Measurements from ENCODE around the gene SERP2.

SERP2 gene

DNA sequence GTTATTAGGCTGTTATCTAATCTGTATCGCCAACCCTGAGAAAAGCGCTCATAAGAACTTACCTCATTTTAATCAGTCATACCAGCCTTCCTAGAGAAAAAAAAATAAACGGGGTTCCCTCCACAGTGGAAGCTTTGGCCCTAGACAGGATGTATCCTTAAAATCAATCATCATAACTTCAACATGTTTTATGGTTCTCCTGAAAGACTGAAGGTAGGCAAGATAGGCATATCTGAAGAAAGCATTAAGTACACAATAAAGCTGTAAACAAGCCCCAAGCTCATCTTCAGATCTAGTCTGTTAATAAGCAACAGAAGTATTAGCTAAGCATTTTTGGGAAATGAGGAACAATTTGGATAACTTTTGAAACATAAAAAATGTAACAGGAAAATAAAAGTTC, 18.7 kb upstream of the SERP2 start:
- TF ChIP-seq, protein P1, sequence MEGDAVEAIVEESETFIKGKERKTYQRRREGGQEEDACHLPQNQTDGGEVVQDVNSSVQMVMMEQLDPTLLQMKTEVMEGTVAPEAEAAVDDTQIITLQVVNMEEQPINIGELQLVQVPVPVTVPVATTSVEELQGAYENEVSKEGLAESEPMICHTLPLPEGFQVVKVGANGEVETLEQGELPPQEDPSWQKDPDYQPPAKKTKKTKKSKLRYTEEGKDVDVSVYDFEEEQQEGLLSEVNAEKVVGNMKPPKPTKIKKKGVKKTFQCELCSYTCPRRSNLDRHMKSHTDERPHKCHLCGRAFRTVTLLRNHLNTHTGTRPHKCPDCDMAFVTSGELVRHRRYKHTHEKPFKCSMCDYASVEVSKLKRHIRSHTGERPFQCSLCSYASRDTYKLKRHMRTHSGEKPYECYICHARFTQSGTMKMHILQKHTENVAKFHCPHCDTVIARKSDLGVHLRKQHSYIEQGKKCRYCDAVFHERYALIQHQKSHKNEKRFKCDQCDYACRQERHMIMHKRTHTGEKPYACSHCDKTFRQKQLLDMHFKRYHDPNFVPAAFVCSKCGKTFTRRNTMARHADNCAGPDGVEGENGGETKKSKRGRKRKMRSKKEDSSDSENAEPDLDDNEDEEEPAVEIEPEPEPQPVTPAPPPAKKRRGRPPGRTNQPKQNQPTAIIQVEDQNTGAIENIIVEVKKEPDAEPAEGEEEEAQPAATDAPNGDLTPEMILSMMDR (IDR thresholded peaks at IDR 0.05; ENCODE audit: low read depth, low read length, missing control alignments), result no peak

DNA sequence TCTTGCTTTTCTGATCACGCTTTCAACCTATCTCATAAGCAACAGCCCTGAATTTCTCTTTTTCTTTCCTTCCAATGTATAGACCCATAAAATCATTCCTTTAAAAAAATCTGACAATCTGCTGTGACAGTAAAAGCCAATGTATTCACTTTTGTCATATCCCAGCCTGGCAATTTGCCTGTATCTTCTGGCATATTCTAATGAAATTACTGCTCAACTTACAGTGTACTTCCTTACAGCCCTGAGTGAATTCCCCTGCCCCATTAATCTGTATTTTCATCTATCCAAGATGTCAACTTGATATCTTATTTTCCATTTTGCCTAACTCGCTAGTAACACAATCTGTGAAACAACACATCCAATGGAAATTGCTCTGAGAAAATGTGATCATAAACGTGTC, 18.0 kb upstream of the SERP2 start:
- H3K4me3 ChIP-seq (replicated peaks; ENCODE audit: low read depth, low read length), result no peak overlapping the region
- TF ChIP-seq, protein P1 (IDR thresholded peaks at IDR 0.05; ENCODE audit: low read depth, low read length, missing control alignments), result no peak
- no peak for DNase-seq (ENCODE audit: extremely low read depth, low read depth)

More for the DNA sequence above, 18.7 kb upstream of the SERP2 start:
- DNase-seq (ENCODE audit: extremely low read depth, low read depth), result no peak
- no peak overlapping the region for H3K4me3 ChIP-seq (replicated peaks; ENCODE audit: low read depth, low read length)

DNA sequence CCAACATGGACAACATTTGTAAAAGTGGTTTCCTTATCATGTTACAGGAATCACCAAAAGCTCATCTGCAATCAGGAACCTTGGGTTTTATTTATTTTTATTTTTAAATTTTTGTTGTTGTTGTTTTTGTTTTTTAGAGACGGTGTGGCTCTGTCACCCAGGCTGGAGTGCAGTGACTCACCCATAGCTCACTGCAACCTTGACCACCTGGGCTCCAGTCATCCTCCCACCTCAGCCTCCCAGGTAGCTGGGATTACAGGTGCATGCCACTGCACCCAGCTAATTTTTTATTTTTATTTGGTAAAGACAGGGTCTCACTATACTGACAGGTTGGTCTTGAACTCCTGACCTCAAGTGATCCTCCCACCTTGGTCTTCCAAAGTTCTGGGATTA, 13.6 kb upstream of the SERP2 start:
- no peak for DNase-seq (ENCODE audit: extremely low read depth, low read depth)
- TF ChIP-seq, protein P1 (IDR thresholded peaks at IDR 0.05; ENCODE audit: low read depth, low read length, missing control alignments), result no peak
- no peak overlapping the region for H3K4me3 ChIP-seq (replicated peaks; ENCODE audit: low read depth, low read length)

DNA sequence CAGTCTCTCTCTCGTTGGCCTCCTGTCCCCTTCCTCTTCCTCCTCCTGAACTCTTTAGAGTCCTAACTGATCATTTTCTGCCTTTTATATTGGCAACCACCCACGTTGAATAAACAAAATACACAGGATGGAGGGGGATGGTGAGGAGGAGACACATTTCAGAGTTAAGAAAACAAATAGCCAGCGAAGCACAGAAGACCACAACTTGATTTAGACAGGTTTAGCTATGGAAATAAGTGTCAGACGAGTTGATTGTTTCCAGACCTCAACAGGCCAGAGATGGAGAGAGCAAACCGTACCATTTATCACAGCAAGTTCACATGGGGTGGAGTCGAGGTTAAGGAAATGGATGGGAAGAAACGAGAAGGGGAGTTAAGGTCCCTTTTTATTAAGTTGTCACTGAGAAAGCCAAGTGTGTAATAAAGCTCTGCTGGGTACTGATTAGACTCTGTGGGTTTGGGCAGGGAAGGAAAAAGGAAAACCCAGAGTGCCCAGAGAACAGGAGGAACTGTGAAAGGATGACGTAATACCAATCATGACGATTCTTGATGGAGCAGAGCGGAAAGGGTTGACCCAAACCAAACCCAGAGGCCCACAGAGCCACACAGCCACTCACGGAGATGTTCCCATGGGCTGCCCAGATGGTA, 11.1 kb upstream of the SERP2 start:
- no peak overlapping the region for H3K4me3 ChIP-seq (replicated peaks; ENCODE audit: low read depth, low read length)
- TF ChIP-seq, protein P1 (IDR thresholded peaks at IDR 0.05; ENCODE audit: low read depth, low read length, missing control alignments), result no peak
- no peak for DNase-seq (ENCODE audit: extremely low read depth, low read depth)

DNA sequence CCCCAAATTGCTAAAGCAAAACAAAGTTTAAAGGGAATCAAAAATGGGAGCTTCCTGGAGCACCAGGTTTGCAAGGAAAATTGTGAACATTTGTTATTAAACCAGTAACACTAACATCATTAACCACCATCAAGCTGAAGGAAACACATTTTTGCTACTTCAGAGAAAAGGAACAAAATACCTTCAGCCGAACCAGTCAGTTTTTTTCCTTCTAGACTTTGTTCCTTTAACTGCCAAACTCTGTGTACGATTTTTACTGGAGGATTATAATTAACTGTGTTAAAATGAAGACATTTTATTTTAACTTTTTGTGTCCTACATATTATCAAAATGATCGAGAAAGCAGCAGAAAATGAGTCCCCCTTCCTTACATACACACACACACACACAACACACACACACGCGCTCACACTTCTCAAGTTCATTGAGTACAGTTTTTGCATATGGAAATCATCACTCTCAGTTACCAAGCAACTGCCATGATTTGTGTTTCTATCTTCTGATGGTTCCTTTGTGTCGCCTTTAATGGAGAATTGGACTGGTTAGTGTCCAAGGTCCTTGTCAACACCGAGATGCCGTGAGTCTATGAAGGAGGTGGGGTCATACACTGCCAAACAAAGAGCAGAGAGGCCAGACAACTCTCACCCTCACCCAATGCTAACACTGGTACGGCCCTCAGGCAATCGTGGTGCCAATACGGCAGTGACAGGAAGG, 9.8 kb upstream of the SERP2 start:
- no peak for DNase-seq (ENCODE audit: extremely low read depth, low read depth)

DNA sequence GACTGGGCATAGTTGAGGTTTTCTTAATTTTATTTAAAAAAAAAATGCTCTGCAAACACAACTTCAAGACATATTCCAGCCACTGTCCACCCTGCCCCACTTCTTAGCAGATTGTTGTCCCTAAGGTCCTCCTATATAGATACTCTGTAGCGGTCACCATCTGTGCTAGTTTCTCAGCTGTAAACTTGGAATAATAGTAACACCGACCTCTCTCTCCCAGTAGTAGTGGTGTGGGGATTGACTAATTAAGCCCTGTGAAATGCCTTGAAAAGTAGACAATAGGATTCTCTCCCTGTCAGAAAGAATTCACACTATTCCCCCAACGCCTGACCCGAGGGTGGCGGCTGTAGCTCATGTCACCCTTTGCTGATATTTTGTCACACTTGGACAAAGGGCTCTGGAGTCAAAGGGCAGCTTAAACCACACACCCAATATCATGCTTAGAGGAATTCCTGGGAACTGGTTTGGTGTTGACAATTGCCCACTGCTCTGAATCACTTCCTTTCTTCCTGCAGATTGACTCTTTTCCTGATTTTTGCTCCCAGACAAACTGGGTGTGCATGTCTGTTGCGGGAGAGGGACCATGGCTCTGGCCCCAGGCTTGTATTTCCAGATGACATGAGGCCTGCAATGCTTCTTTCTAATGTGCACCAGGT, 9.2 kb upstream of the SERP2 start:
- H3K4me3 ChIP-seq (replicated peaks; ENCODE audit: low read depth, low read length), result no peak overlapping the region
- TF ChIP-seq, protein P1 (IDR thresholded peaks at IDR 0.05; ENCODE audit: low read depth, low read length, missing control alignments), result no peak
- DNase-seq (ENCODE audit: extremely low read depth, low read depth), result peak; percentile 49

More for the DNA sequence above, 9.8 kb upstream of the SERP2 start:
- TF ChIP-seq, protein P1 (IDR thresholded peaks at IDR 0.05; ENCODE audit: low read depth, low read length, missing control alignments), result no peak
- H3K4me3 ChIP-seq (replicated peaks; ENCODE audit: low read depth, low read length), result no peak overlapping the region

Measured in HFF-Myc (cell line).